GM21447 (cell line): ENCODE results near the gene SLCO4A1.

Experiments used
- ATAC-seq: cut with Tn5 transposase; IDR thresholded peaks from one replicate; pipeline ENCODE4 v1.9.1; 2021; ENCODE audit not compliant: unreplicated experiment

SLCO4A1 gene

DNA sequence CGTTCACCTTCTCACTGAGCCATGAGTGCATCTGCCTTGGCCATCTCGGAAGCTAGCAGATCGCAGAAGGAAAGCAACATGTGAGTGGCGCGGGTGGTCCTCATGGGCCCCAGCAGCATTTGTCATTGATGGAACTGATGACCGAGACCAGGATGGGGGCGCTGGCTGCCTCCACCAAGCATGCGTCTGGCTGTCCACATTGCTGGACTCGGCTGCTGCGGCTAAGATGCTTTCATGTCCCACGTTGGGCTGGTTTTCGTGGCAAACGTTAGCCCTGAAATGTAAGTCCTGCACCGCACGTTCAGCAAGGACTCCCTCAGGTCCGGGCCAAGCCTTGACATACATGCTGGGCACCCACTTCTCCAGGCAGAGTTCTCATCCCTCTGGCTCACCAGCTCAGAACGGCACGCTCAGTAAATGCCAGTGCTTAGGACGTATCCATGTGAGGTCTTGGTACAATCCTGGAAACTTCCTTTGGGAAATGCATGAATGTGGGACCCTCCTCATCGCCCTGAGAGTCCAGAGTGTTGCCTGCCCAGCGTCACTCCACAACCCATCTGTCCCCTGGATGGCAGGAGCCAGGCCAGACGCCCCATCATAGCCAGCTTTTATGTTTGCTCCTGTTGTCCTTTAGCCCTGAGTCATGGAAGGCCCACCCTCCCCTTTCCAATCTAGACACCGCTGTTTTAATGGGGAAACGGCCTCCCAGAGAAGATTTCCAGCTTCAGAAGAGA is 8.4 kb downstream of the SLCO4A1 start:
- no peak for ATAC-seq

DNA sequence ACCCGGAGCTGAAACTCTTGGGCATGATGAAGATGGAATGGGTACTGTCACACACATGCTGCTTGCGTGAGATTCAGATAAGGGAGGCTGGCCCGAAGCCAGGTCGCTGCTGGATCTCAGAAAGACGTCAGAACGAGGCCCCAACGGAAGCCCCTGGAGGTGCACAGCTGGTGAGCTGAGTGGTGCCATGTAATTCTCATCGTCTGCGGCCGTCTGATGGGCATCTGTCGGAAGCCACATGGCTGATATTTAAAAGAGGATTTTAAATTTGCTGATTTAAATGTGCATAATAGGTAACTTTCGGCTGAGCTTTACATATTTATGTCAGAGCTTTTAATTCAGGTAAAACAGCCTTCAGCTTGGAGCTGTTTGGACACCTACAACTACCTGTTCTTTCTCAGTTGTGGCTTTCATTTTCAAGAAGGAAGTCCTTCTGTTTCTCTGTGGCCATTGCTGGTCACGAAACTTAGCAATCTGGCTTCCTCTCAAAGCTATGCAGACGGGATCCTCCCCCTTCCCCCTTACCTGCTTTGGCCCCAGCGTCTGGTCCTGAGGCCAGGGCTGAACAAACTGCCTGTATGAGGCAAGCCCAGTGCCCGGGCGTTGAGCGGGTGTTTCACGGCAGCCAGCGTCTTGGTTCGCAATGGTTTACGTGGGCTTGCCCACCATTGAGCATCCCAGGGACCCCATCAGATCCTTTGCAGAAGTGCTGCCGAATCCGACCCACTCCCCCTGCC is 9.2 kb downstream of the SLCO4A1 start:
- ATAC-seq, result peak; percentile 59

DNA sequence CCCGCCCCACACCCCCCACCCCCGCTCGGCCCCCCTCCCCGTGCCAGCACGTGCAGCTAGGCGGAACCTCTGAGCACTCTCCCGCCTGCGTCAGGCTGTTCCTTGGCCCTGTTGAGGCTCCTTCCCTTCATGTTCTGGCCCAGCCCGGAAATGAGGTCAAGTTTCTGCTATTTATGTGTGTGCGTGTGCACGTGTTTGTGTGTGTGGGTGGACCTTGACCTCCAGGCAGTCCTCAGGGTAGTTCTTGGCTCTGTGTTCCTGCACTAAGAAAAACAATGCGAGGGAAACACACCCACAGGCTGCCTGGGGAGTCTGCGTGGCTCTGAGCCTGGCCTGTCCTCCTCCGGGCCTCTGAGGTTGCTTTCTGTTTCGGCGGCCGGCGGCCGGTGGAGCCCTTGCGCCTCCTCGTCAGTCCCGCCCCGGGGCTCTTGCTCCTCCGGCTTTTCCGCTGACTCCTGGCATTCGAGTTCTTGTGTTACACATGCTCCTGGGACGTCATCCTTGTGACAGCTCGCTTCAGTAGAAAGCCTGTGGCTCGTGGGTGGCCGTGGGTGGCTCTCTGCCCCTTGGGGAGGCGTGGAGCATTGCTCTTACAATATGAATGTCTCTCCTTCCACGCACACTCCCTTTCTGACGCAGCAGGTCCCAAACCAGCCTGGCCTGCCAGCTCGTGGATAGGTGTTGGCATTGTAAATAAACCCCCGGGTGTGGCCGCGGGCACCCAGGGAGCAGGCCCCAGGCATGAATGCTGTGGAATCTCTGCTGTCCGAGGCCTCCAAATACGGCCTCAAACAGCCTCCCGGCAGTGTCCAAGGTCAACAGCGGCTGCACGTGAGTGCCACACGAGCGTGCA is 10.0 kb downstream of the SLCO4A1 start:
- ATAC-seq, result peak; percentile 68

DNA sequence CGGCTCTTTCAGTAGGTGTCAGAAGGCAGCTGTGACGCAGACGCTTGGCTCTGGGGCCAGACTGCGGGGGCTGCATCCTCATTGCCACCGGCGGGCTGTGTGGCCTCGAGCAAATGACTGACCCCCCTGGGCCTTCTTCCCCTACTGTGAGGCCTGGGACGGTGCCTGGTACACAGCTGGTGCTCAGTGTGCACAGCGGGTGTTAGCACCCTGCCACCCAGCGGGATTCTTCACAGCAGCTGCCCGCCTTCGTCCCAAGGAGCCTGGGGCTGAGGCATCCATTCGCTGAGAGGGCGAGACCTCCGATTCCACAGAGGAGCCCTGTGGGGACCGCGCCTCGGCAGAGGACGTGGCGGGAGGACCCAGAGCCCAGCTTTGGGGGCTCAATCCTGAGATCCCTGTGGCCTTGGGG is 10.6 kb downstream of the SLCO4A1 start:
- ATAC-seq, result no peak

DNA sequence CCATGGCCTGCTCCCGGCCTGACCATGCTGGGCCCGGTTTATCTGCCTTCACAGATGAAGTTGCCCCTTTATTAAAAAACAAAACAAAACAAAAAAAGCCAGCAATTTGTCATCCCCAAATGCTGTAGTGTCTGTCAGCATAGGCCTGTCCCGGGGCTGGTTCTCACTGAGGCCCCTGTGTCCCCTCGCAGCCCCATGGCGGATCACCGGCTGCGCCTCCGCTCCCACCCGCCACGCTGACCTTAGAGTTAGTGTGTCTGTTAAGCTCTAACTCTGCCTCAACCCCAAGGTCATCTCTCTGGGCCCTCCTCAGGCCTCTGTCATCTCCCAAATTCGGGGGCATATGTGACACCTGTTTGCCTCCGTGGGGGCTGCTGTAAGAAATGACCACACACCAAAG is 11.1 kb downstream of the SLCO4A1 start:
- no peak for ATAC-seq

DNA sequence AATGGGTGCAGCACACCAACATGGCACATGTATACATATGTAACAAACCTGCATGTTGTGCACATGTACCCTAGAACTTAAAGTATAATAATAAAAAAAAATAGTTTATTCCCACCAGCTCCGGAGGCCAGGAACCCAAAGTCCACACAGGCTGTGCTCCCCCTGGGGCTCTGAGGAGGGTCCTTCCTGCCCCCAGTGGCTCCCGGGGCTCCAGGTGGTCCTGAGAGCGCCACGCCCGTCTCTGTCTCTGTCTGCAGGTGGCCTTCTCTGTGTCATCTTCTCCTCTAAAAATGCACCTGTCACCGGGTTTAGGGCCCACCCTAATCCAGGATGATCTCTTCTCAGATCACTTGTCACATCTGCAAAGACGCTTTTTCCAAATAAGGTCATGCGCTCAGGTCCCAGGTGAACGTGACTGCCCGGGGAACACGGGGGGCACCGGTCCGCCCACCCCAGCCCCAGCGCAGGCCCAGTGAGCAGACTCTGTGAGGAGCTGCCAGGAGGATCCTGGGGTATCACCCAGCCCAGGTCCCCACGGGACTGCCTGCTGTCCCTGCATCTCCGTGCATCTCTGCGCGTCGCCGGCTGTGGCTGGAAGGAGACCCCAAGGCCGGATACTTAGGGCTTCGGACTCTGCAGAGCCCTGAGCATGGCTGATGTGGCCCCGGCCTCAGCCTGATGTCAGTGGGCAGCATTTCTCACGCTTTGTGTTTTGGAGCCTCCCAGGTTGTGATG is 11.8 kb downstream of the SLCO4A1 start:
- no peak for ATAC-seq

DNA sequence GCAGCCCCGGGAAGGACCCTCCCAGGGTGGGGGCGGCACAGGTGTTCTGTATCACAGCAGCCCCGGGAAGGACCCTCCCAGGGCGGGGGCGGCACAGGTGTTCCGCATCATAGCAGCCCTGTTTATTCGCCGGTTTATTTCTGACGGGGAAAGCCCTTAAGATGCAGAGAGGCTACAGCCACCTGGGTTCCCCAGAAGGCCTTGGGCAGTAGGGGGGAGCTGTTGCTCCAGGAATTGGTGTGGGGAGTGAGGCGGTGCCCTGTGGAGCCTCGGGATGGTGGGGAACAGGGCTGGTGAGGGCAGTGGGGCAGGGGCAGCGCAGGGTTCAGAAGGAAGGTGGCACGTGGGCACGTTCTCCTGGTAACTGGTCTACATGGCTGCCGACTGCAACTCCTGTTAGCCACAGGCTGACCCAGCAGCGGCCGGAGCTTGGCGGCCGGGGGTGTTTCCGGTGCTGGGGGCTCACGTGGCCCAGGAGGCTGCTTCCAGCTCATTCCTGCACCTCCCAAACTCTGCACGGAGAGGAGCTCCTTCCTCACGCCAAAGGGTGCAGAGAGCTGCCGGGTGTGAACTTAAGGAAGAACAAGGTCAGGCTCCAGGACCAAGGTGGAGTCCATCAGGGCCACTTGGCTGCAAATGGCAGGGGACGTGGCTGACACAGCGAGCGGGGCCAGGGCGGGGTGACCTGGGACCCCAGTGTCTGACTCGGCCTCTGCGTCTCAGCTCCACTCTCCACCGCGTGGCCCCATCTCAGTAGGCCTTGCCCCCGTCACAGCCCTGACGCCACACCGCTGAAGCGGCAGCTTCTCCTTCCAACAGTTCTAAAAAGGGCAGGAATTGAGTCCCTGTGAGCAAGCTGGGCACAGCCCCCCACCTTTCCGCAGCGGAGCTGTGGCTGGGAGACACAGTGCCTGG is 13.2 kb downstream of the SLCO4A1 start:
- no peak for ATAC-seq

DNA sequence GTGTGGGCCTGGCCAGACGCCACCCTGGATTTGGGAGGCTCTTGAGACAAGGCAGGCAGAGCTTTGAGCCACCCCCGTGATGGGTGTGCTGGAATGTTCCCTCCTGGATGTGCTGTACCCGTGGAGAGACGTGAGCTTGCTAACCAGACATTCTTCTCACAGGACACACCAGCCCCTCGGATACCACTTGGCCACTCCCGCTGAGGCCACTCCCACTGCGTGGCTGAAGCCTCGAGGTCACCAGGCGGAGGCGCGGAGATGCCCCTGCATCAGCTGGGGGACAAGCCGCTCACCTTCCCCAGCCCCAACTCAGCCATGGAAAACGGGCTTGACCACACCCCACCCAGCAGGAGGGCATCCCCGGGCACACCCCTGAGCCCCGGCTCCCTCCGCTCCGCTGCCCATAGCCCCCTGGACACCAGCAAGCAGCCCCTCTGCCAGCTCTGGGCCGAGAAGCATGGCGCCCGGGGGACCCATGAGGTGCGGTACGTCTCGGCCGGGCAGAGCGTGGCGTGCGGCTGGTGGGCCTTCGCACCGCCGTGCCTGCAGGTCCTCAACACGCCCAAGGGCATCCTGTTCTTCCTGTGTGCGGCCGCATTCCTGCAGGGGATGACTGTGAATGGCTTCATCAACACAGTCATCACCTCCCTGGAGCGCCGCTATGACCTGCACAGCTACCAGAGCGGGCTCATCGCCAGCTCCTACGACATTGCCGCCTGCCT is 14.1 kb downstream of the SLCO4A1 start:
- ATAC-seq, result no peak

DNA sequence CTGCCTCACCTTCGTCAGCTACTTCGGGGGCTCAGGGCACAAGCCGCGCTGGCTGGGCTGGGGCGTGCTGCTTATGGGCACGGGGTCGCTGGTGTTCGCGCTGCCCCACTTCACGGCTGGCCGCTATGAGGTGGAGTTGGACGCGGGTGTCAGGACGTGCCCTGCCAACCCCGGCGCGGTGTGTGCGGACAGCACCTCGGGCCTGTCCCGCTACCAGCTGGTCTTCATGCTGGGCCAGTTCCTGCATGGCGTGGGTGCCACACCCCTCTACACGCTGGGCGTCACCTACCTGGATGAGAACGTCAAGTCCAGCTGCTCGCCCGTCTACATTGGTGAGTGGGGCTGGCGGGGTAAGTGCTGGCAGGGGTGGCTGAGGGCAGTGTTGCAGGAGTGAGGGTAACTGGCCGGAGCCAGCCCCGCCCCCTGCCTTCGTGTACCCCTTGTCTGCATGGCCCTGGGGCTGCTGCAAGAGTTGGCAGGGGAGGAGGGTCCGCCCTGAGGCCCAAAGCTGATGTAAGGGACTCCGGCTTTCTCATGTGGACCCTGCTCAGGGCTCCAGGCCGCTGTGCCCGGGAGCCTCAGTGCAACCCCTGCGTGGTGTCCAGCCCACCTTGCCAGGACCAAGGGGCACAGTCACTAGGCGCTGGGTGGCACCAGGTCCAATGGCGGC is 14.8 kb downstream of the SLCO4A1 start:
- ATAC-seq, result no peak

DNA sequence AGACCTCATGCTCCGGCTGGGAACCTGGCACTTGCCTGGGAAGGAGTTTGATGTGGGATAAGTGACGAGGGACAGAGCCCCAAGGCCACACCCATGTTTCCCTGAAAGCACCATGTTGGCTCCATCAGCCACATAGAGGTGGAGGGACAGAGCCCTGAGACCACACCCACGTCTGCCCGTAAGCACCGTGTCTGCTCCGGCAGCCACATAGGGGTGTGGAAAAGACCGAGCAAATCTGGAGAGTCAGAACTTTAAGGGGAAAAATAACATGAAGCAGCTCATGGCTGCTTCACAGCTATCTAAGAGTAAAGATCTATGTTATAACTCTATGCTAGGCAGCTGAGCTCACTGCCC is 15.3 kb downstream of the SLCO4A1 start:
- no peak for ATAC-seq

DNA sequence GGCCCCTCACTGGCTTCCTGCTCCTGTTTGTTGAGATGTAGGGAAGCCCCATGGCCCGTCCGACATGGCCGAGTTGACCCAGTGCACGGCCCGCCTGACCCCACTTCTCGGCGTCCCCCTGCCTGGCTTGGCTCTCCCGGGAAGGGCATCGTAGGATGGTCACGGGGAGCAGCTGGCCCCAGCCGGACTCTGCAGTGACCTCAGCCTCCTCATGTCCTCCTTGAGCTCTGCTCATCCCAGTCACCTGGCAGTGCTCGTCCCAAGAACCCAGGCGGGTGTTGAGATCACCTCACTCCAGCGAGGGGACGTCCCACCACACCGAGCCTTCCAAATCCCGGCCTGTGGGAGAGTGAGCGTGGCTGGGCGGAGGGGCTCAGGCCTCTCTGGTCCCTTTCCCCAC is 15.7 kb downstream of the SLCO4A1 start:
- ATAC-seq, result no peak

DNA sequence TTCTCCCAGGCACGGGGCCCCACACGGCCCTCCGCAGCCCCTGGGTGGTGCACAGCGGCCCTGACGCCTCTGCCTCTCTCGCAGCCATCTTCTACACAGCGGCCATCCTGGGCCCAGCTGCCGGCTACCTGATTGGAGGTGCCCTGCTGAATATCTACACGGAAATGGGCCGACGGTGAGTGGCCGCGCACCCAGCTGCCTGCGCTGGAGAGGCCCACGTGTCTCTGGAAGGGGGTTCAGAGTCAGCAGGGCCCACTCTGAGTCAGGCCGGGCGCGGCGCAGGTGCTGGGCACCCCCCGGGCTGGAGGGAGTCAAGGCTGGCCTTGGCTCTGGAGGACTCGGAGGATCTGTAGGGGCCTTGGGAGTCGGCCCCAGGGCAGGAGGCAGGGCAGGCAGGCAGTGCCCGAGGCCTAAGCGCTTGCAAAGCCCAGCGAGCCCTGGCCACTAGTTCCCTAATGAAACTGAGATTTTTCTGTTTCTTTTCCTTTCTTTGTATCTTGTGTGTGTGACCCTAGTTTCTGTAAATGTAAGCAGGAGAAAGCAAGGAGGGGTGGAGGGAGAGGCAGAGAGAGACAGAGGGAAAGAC is 16.4 kb downstream of the SLCO4A1 start:
- ATAC-seq, result no peak

DNA sequence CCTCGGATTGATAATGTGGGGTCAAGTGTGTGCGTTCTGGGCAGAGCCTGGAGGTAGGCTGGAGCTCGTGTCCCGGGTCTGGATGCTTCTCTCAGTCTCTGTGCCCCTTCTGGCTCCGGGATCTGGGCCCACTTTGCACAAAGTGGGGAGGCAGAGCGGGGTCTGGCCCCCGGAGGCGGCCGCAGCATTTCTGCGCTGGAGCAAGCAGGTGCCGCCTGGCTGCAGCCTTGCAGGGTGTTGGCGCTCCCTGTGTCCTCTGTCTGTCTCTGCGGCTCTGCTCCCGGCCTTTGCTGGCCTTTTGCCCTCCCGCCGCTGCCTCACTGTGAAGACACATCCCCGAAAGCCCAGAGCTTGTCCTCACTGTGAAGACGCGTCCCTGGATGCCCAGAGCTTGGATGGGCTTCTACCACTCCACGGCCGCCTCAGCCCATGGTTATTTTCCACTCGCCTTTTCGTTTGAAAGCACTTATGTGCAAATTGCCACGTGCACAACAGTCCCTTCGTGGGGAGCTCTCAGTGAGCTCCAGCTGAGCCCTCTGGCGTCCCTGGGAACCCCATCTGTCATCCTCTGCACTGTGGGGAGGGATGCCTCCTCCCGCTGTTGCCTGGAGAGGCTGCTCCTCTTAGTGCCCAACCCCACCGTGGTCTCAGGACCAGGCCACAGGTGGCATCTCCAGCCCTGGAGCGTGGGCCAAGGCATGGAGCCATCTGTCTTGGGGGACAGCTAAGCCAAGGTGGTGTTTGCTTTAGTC is 17.4 kb downstream of the SLCO4A1 start:
- ATAC-seq, result no peak

DNA sequence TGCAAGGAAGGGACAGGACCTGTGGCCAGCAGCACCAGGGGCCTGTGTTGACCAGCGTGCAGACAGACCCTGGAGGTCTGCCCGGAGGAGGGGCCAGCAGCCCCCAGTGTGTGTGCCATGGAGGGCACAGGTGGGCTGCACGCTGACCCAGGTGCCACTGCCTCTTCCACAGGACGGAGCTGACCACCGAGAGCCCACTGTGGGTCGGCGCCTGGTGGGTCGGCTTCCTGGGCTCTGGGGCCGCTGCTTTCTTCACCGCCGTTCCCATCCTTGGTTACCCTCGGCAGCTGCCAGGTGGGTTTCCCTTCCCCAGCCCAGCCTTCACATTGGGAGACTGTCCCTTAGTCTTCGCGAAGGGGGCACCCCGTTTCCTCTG is 17.9 kb downstream of the SLCO4A1 start:
- ATAC-seq, result no peak

DNA sequence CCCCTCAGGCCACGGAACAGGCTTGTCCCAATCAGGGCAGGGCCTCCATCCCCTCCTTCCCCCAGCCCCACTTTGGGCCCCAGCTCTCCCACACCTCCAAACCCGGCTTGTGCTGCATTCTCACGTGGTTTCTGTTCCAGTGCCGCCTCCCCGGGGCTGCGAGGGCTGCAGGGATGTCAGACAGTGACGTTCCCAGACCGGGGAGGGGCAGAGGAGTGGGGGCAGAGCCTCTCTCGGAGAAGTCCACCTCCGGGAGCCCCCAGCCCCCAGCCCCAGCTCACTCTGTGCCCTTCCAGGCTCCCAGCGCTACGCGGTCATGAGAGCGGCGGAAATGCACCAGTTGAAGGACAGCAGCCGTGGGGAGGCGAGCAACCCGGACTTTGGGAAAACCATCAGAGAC is 18.5 kb downstream of the SLCO4A1 start:
- ATAC-seq, result no peak

DNA sequence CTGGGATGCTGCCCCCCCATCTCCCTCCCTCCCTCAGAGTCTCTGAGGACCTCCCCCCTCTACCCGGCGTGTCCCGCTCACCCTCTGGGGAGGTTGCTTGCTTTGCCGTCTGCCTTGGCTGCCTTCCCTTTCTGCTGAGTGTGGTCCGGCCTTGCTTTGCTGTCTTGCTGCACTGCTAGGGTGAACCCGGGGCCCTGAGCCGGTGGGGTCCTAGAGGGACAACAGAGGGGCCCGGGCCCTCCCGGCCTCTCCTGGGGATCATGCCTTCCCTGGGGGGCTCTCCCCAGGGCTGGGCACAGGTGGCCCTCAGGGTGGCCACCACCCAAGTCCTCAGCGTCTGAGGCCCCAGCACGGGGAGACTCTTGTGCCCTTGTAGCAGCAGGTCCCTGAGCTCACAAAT is 19.3 kb downstream of the SLCO4A1 start:
- ATAC-seq, result no peak

DNA sequence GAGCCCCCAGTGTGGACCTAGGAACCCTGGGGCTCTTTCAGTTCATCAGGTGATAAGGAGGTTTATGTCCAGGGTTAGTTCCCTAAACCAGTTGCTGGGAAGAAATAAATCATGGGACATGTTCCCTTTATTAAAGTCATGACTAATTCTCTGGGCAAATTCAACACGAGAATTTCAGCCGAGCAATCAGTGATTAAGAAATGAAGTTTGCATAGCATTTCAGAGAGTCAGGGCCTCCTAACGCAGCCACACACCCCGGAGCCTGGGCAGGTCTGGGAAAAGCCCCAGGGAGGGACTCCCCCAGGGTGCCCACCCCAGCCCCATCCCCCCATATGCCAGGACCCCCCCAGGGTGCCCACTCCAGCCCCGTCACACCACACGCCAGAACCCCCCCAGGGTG is 20.1 kb downstream of the SLCO4A1 start:
- no peak for ATAC-seq
